SK-N-MC (cell line): ENCODE measurements around the gene QKI.

Experiments
- EZH2 ChIP-seq: fragments of 200-600 bp; sonication (generic); IDR thresholded peaks from one replicate; pipeline ENCODE4 v1.6.1; 2017; ENCODE audit warnings: antibody characterized with exemption
- POLR2AphosphoS5 ChIP-seq: IDR thresholded peaks from 2 replicates; pipeline ENCODE4 v1.6.1; 2012; ENCODE audit warnings: mild to moderate bottlenecking, low read depth, low read length, borderline replicate concordance

- TF ChIP-seq POLR2AphosphoS5 = no peak
- no peak for TF ChIP-seq EZH2
Measured at GRCh38 chr6:163592872-163593271, 178.4 kb downstream of the QKI start.
